SK-N-SH treated with all-trans-retinoic acid at 6 μM for 48 hours (cell line): Measurements from ENCODE around the gene ZNF552.

Experiments
- ARNTL ChIP-seq: fragments of 450-650 bp; formaldehyde crosslinking; IDR thresholded peaks from 2 replicates; pipeline ENCODE4 v1.5.0; 2020; ENCODE audit warnings: low read depth, mild to moderate bottlenecking, moderate library complexity, borderline replicate concordance
- CSRNP3 ChIP-seq: fragments of 250-450 bp; sonication (Bioruptor Pico); IDR thresholded peaks from 2 replicates; pipeline ENCODE4 v1.5.1; 2021; ENCODE audit warnings: mild to moderate bottlenecking, moderate library complexity
- ISL1 ChIP-seq: fragments of 250-450 bp; sonication (Bioruptor Pico); IDR thresholded peaks from 2 replicates; pipeline ENCODE4 v2.1.2; 2022; ENCODE audit warnings: mild to moderate bottlenecking, moderate library complexity
- OSR1 ChIP-seq: fragments of 250-450 bp; sonication (Bioruptor Pico); IDR thresholded peaks from 2 replicates; pipeline ENCODE4 v1.8.0; 2022; ENCODE audit warnings: moderate library complexity, mild to moderate bottlenecking, inconsistent platforms
- PATZ1 ChIP-seq: fragments of 250-450 bp; sonication (Bioruptor Pico); IDR thresholded peaks from 2 replicates; pipeline ENCODE4 v1.8.0; 2020; ENCODE audit warnings: mild to moderate bottlenecking, moderate library complexity, borderline replicate concordance
- POU6F1 ChIP-seq: fragments of 250-450 bp; sonication (Bioruptor Pico); IDR thresholded peaks from 2 replicates; pipeline ENCODE4 v1.8.0; 2021; ENCODE audit warnings: low read depth, mild to moderate bottlenecking, moderate library complexity, borderline replicate concordance
- PPARA ChIP-seq: fragments of 250-450 bp; sonication (Bioruptor Pico); IDR thresholded peaks from 2 replicates; pipeline ENCODE4 v1.5.0; 2020; ENCODE audit warnings: mild to moderate bottlenecking, borderline replicate concordance
- RARB ChIP-seq: fragments of 250-450 bp; sonication (Bioruptor Pico); IDR thresholded peaks from 2 replicates; pipeline ENCODE4 v1.8.0; 2021; ENCODE audit warnings: mild to moderate bottlenecking, moderate library complexity
- SNAI2 ChIP-seq: fragments of 250-450 bp; sonication (Bioruptor Pico); IDR thresholded peaks from 2 replicates; pipeline ENCODE4 v1.5.0; 2020; ENCODE audit warnings: mild to moderate bottlenecking, moderate library complexity
- TCF4 ChIP-seq: fragments of 250-450 bp; sonication (Bioruptor Pico); IDR thresholded peaks from 2 replicates; pipeline ENCODE4 v1.8.0; 2021; ENCODE audit warnings: mild to moderate bottlenecking, moderate library complexity, borderline replicate concordance
- TOX ChIP-seq: fragments of 250-450 bp; sonication (Bioruptor Pico); IDR thresholded peaks from 2 replicates; pipeline ENCODE4 v1.8.0; 2021; ENCODE audit warnings: mild to moderate bottlenecking, moderate library complexity, borderline replicate concordance
- ZFP3 ChIP-seq: fragments of 250-450 bp; sonication (Bioruptor Pico); IDR thresholded peaks from 2 replicates; pipeline ENCODE4 v1.5.0; 2020; ENCODE audit warnings: mild to moderate bottlenecking, moderate library complexity
- ZFP30 ChIP-seq: fragments of 450-650 bp; formaldehyde crosslinking; IDR thresholded peaks from 2 replicates; pipeline ENCODE4 v1.5.0; 2022; ENCODE audit warnings: mild to moderate bottlenecking, moderate library complexity
- ZNF565 ChIP-seq: fragments of 450-650 bp; formaldehyde crosslinking; conservative IDR thresholded peaks from 2 replicates; pipeline ENCODE4 v1.5.0; 2020; ENCODE audit warnings: low read depth, mild to moderate bottlenecking, moderate library complexity

GRCh38 chr19:57757941-57758340, 56.8 kb downstream of the ZNF552 start:
- no peak for TF ChIP-seq RARB
- no peak for TF ChIP-seq TCF4 (CRISPR knock-in tag)
- no peak for TF ChIP-seq OSR1 (CRISPR knock-in tag)
- no peak for TF ChIP-seq ZFP3 (CRISPR knock-in tag)
- no peak for TF ChIP-seq ARNTL
- no peak for TF ChIP-seq ISL1
- TF ChIP-seq SNAI2 (CRISPR knock-in tag): no peak
- no peak for TF ChIP-seq PPARA (CRISPR knock-in tag)
- TF ChIP-seq ZFP30: no peak
- TF ChIP-seq POU6F1 (CRISPR knock-in tag): no peak
- TF ChIP-seq TOX (CRISPR knock-in tag): no peak
- no peak for TF ChIP-seq ZNF565 (CRISPR knock-in tag)
- no peak for TF ChIP-seq CSRNP3
- TF ChIP-seq PATZ1: no peak
